K562 (cell line): Measurements from ENCODE around the gene CEP135. TPM values are rescaled to one million over a fixed set of nuclear protein-coding genes. Genes with fewer than 3 reads are reported as not detected.

Source experiments
- EP300 ChIP-seq: IDR thresholded peaks from 2 replicates; pipeline ENCODE4 v1.6.1; 2012; ENCODE audit warnings: low read length, improper control_type of control experiment
- GATAD2B ChIP-seq: fragments of 450-650 bp; IDR thresholded peaks from 2 replicates; pipeline ENCODE4 v1.6.1; 2017; ENCODE audit warnings: mild to moderate bottlenecking, borderline replicate concordance
- HDAC1 ChIP-seq, 2 experiments: fragments of 450-650 bp; IDR thresholded peaks; 2 replicates each; pipeline ENCODE4 v1.6.1; 2016 to 2017; ENCODE audit warnings: inconsistent platforms in 1 of 2, mild to moderate bottlenecking in 1 of 2, moderate library complexity in 1 of 2
- HDAC6 ChIP-seq: IDR thresholded peaks from 2 replicates; pipeline ENCODE4 v1.6.1; 2012; ENCODE audit warnings: low read depth, mild to moderate bottlenecking, control low read depth, inconsistent platforms, low read length, moderate library complexity
- KDM2B ChIP-seq: fragments of 250-450 bp; sonication (Bioruptor Pico); IDR thresholded peaks from 2 replicates; pipeline ENCODE4 v1.8.0; 2021; ENCODE audit warnings: mild to moderate bottlenecking, moderate library complexity
- KDM4B ChIP-seq, 2 experiments: fragments of 450-650 bp in 1 of 2; sonication (generic) in 1 of 2; IDR thresholded peaks; 2 replicates each; pipeline ENCODE4 v1.6.1; 2016 to 2017; ENCODE audit warnings: borderline replicate concordance in 2 of 2, antibody characterized with exemption in 1 of 2, low read depth in 1 of 2, mild to moderate bottlenecking in 1 of 2
- MEIS2 ChIP-seq: fragments of 450-650 bp; IDR thresholded peaks from 2 replicates; pipeline ENCODE4 v1.6.1; 2014; ENCODE audit warnings: mild to moderate bottlenecking; ENCODE audit not compliant: partially characterized antibody
- NRF1 ChIP-seq, 2 experiments: fragments of 450-650 bp; IDR thresholded peaks in 1 of 2; conservative IDR thresholded peaks in 1 of 2; 2 replicates each; pipeline ENCODE4 v1.6.1; 2014; ENCODE audit warnings: mild to moderate bottlenecking in 2 of 2
- PCBP2 ChIP-seq: fragments of 200-400 bp; formaldehyde crosslinking; IDR thresholded peaks from 2 replicates; pipeline ENCODE4 v1.6.1; 2018; ENCODE audit warnings: low read length, low read depth, mild to moderate bottlenecking, moderate library complexity; ENCODE audit not compliant: poor library complexity, severe bottlenecking
- RFX1 ChIP-seq: fragments of 450-650 bp; IDR thresholded peaks from 2 replicates; pipeline ENCODE4 v1.6.1; 2016; ENCODE audit warnings: mild to moderate bottlenecking, moderate library complexity
- THAP12 ChIP-seq: fragments of 250-450 bp; sonication (Bioruptor Pico); IDR thresholded peaks from 2 replicates; pipeline ENCODE4 v1.9.0; 2021; ENCODE audit warnings: mild to moderate bottlenecking, inconsistent platforms
- YY1 ChIP-seq, 3 experiments: IDR thresholded peaks; 2 replicates each; pipeline ENCODE4 v1.6.1; 2011; ENCODE audit warnings: low read length in 2 of 3, mild to moderate bottlenecking in 2 of 3, moderate library complexity in 2 of 3, borderline replicate concordance in 1 of 3, control low read depth in 1 of 3, low read depth in 1 of 3; ENCODE audit not compliant: insufficient read depth in 3 of 3, insufficient replicate concordance in 2 of 3, control insufficient read depth in 1 of 3, insufficient read length in 1 of 3; ENCODE audit errors: extremely low read depth in 1 of 3
- ZNF407 ChIP-seq: fragments of 450-650 bp; IDR thresholded peaks from 2 replicates; pipeline ENCODE4 v1.6.1; 2016; ENCODE audit warnings: low read depth
- polyA plus RNA-seq, 8 experiments: library from polyadenylated mRNA; depleted of rRNA in 4 of 8; stranded (reverse) in 5 of 8; unstranded in 3 of 8; fragments of >200 nt; fragmentation: Nextera tagmentation in 2 of 8; fragmentation: Illumina TruSeq in 1 of 8; extraction: Ambion mirVana in 2 of 8; extraction: Trizol in 1 of 8; gene quantifications; 2 replicates each; pipeline versions ENCODE4 v1.2.1 to v1.2.3, GENCODE V29; 2011 to 2014; ENCODE audit warnings: inconsistent platforms in 1 of 8, missing spikeins in 1 of 8
- total RNA-seq, 7 experiments: library from RNA; depleted of rRNA in 6 of 7; stranded (reverse); fragments of >200 nt in 6 of 7; fragmentation: Illumina TruSeq in 2 of 7; extraction: Trizol in 2 of 7; gene quantifications; 2 replicates each; pipeline versions ENCODE4 v1.2.1 to v1.2.3, GENCODE V29; 2011 to 2021; ENCODE audit warnings: low replicate concordance in 1 of 7

Gene CEP135
- total and polyA plus RNA-seq, 9 of the 15 experiments (the other 6 are each of a cell fraction or from before 2014, with no cell fraction given) = 3.1 to 18.9 (median 15.3) TPM

- TF ChIP-seq NRF1 (conservative IDR thresholded peaks at IDR 0.05 in 1 of 2, IDR thresholded peaks at IDR 0.05 in 1 of 2) (peak; percentile 66 to 71), ZNF407 (no peak), KDM4B (IDR thresholded peaks at IDR 0.05; ENCODE audit: borderline replicate concordance in 2 of 2, low read depth in 1 of 2) (no peak), RFX1 (peak; percentile 94), PCBP2 (peak; percentile 14), HDAC1 (IDR thresholded peaks at IDR 0.05) (peak; percentile 38 to 99; a peak in 3 of 4 replicates), YY1 (IDR thresholded peaks at IDR 0.05; ENCODE audit: borderline replicate concordance in 1 of 3, control insufficient read depth in 1 of 3, extremely low read depth in 1 of 3, insufficient read depth in 3 of 3, insufficient read length in 1 of 3, insufficient replicate concordance in 2 of 3, low read depth in 1 of 3, low read length in 2 of 3) (peak; percentile 67 to 94 (median 89)), MEIS2 (no peak), KDM2B (CRISPR knock-in tag) (peak; percentile 69; the same call in 1 of the 2 replicates), THAP12 (CRISPR knock-in tag) (0 out of 2 replicates have a peak, but pooled peaks have one; percentile 11), EP300 (0 out of 2 replicates have a peak, but pooled peaks have one; percentile 18), HDAC6 (0 out of 2 replicates have a peak, but pooled peaks have one; percentile 12), GATAD2B (peak; percentile 69; the same call in 1 of the 2 replicates)
These were observed at the start of gene CEP135 (continued) for GRCh38 chr4:55948726-55949481.
